Peyer's patch (tissue), 4 donors: ENCODE measurements around the gene ZRSR2.

Experiments
- POLR2A ChIP-seq, 2 donors: fragments of 450-650 bp; IDR thresholded peaks; one replicate each; pipeline ENCODE4 v1.5.1; 2017; ENCODE audit warnings: antibody characterized with exemption in 2 of 2, mild to moderate bottlenecking in 2 of 2, moderate library complexity in 2 of 2
- TF ChIP-seq, protein P1 (sequence below), 6 experiments: fragments of 450-650 bp in 4 of 6; fragments of 200-600 bp in 2 of 6; sonication (generic) in 1 of 6; IDR thresholded peaks; one replicate each; pipeline ENCODE4 v1.5.1; 2017 to 2019; ENCODE audit warnings: antibody characterized with exemption in 6 of 6, mild to moderate bottlenecking in 3 of 6, moderate library complexity in 1 of 6

DNA sequence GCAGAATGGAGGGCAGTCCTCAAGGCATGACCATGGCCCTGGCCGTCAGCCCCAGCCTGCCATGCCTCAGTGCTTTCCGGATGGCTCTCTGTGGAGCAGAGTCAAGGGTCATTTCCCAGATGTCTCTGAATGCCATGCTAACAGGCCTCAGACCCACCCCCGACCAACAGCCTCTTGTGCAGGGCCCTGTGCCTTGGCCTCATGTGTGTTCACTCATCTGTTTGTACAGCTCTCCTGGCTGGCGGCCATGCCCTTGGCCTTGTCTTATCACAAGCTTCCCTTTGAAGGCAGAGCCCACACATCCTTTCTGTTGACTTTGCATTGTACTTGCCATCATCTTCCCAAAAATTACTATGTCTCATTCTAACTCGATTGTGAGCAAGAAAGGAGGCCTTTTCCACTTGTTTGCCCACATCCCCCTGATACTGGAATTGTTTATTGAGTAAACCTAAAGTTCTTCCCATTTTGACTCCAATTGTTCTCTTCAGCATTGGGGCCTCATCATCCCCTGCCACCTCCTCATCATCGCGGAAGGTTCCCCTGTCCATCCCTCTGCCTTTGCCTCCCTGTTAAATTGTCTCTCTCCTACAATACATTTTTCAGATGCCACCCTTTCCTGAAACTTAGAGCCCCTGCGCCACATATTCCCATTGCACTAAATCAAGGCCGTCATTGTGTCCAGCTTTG lies 46.0 kb upstream of the ZRSR2 start:
- TF ChIP-seq, protein P1, sequence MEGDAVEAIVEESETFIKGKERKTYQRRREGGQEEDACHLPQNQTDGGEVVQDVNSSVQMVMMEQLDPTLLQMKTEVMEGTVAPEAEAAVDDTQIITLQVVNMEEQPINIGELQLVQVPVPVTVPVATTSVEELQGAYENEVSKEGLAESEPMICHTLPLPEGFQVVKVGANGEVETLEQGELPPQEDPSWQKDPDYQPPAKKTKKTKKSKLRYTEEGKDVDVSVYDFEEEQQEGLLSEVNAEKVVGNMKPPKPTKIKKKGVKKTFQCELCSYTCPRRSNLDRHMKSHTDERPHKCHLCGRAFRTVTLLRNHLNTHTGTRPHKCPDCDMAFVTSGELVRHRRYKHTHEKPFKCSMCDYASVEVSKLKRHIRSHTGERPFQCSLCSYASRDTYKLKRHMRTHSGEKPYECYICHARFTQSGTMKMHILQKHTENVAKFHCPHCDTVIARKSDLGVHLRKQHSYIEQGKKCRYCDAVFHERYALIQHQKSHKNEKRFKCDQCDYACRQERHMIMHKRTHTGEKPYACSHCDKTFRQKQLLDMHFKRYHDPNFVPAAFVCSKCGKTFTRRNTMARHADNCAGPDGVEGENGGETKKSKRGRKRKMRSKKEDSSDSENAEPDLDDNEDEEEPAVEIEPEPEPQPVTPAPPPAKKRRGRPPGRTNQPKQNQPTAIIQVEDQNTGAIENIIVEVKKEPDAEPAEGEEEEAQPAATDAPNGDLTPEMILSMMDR (IDR thresholded peaks at IDR 0.05): no peak
- TF ChIP-seq POLR2A (IDR thresholded peaks at IDR 0.05): no peak
